Measurements from ENCODE around the gene MRM2. TPM values are rescaled to one million over a fixed set of nuclear protein-coding genes. Genes with fewer than 3 reads are reported as not detected.
A peak's percentile ranks its signal among the peaks of the same experiment; 100 is the strongest.

MRM2 gene
- 10 to 100 TPM; 13.4 to 24.7 (median 15.8) TPM for total RNA-seq

DNA sequence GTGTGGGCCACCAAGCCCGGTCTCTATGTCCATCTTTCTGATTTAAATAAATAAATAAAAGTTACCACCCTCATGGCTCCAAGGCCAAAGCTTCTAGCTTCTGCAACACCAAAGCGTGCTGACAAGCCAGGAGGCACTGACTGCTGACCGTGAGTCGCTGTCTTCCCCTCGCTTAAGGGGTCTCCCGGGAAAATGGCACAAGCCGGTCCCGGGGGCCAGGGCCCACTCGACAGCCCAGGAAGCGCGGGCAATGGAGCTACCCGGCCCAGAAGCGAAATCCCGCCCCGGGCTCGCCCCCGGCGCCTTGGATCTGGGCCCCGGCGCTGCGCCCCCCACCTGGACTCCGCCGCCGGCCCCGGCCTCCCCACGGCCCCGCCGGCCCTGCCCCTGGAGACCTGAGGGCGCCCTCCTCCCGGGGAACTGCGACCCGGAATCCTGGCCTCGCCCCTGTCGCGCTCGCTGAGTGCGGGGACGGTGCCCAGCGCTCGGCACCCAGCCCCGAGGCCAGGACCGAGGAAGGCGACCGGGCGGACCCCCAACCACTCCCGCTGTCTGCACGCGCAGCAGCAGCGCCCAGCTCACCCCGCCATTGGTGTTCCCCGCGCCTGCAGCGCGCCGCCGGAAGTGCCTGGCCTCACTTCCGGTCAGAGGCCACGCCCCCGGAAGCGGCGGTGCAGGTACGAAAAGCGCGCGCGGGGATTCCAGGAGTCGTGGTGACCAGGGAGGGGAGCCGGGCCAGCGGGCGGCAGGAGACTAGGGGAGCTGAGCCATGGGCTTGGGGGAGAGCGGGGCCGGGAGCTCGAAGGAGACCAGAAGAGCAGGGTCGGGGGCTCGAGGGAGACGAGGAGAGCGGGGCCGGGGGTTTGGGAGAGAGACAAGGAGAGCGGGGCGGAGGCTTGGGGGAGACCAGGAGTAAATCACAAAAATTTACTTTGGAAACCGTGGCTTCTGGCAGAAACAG, at the start of gene MRM2, which contains the start of gene NUDT1:
TSS of gene MRM2 (minus strand) at position 626 of the 961 bp plus-strand sequence. CDS start at position 590, 36 bp downstream.
TSS of gene NUDT1 (plus strand) at position 647 of the 961 bp plus-strand sequence. CDS start 2,349 bp downstream, outside the sequence.
- 0 to 1% methylated on average over 71 to 72 of the region's 81 CpGs for WGBS, 2 donors
- H3K27ac ChIP-seq, result peak within 1 kb of the TSS; percentile 34 to 79 (median 61)
- TF ChIP-seq POLR2A (IDR thresholded peaks at IDR 0.05) (peak in 1 of 2 donors; percentile 45), EP300 (IDR thresholded peaks at IDR 0.05) (peak in 1 of 2 donors; percentile 75)
- TF ChIP-seq, protein P1, sequence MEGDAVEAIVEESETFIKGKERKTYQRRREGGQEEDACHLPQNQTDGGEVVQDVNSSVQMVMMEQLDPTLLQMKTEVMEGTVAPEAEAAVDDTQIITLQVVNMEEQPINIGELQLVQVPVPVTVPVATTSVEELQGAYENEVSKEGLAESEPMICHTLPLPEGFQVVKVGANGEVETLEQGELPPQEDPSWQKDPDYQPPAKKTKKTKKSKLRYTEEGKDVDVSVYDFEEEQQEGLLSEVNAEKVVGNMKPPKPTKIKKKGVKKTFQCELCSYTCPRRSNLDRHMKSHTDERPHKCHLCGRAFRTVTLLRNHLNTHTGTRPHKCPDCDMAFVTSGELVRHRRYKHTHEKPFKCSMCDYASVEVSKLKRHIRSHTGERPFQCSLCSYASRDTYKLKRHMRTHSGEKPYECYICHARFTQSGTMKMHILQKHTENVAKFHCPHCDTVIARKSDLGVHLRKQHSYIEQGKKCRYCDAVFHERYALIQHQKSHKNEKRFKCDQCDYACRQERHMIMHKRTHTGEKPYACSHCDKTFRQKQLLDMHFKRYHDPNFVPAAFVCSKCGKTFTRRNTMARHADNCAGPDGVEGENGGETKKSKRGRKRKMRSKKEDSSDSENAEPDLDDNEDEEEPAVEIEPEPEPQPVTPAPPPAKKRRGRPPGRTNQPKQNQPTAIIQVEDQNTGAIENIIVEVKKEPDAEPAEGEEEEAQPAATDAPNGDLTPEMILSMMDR (IDR thresholded peaks at IDR 0.05), result no peak

DNA sequence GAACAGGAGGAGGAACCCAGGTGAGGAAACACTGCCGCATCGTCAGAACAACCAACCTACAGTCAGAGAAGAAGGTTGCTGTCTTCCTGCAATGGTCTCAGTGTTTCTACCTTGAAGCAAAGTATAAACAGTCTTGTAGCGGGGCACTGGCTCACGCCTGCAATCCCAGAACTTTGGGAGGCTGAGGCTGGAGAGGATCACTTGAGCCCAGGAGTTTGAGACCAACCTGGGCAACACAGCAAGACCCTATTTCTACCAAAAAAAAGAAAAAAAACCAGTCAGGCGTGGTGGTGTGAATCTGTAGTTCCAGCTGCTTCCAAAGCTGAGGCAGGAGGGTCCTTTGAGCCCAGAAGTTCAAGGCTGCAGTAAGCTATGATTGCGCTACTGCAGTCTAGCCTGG, 48.9 kb upstream of the MRM2 start:
- Histone ChIP-seq H3K27ac (no peak overlapping the region), H3K27me3 (no peaks in the 10 kb centered on the region), H3K4me1 (no peaks in the 10 kb centered on the region), H3K4me3 (no peak overlapping the region), H3K36me3 (peaks cover 0 to 13% (median 0%) of the 10 kb centered on the region in 3 donors), H3K9me3 (no peaks in the 10 kb centered on the region)
- DNase-seq (ENCODE audit: low spot score in 2 of 2), result no peak
- TF ChIP-seq, protein P1 (IDR thresholded peaks at IDR 0.05), result no peak
- TF ChIP-seq POLR2A (IDR thresholded peaks at IDR 0.05), result no peak
- TF ChIP-seq EP300 (IDR thresholded peaks at IDR 0.05), result no peak
- 93% methylated on average over 6 of the region's 6 CpGs for WGBS, 2 donors

More for the DNA sequence above, at the start of gene MRM2, which contains the start of gene NUDT1:
- Histone ChIP-seq H3K27me3 (no peaks in the 10 kb centered on the region), H3K9me3 (no peaks in the 10 kb centered on the region), H3K36me3 (peaks cover 0 to 30% (median 7%) of the 10 kb centered on the region in 3 donors), H3K4me3 (peak within 1 kb of the TSS; percentile 62 to 89 (median 76)), H3K4me1 (peaks cover 0 to 26% (median 14%) of the 10 kb centered on the region in 4 donors)
- DNase-seq (ENCODE audit: low spot score in 2 of 2), result peak; percentile 80 to 85

DNA sequence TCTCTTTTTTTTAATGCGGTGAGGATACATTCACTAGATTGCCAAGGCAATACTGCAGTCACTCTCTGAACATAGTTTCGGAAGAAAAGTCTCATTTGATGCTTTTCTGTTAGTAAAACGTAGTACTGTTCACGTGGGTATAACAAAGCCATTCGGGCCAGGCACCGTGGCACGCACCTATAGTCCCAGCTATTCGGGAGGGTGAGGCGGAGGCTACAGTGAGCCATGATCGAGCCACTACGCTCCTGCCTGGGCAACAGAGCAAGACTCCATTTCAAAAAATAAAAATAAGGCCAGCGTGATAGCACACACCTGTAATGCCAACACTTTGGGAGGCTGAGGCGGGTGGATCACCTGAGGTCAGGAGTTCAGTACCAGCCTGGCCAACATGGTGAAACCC, 47.6 kb upstream of the MRM2 start:
- TF ChIP-seq POLR2A (IDR thresholded peaks at IDR 0.05) (no peak), EP300 (IDR thresholded peaks at IDR 0.05) (no peak)
- TF ChIP-seq, protein P1 (IDR thresholded peaks at IDR 0.05), result no peak
- no peaks in the 10 kb centered on the region for H3K27me3 ChIP-seq
- peaks cover 0 to 13% (median 0%) of the 10 kb centered on the region in 3 donors for H3K36me3 ChIP-seq
- no peaks in the 10 kb centered on the region for H3K4me1 ChIP-seq
- 77 to 93% methylated on average over 13 of the region's 13 CpGs for WGBS, 2 donors
- H3K9me3 ChIP-seq, result no peaks in the 10 kb centered on the region
- no peak overlapping the region for H3K4me3 ChIP-seq
- no peak overlapping the region for H3K27ac ChIP-seq
- DNase-seq (ENCODE audit: low spot score in 2 of 2), result no peak

DNA sequence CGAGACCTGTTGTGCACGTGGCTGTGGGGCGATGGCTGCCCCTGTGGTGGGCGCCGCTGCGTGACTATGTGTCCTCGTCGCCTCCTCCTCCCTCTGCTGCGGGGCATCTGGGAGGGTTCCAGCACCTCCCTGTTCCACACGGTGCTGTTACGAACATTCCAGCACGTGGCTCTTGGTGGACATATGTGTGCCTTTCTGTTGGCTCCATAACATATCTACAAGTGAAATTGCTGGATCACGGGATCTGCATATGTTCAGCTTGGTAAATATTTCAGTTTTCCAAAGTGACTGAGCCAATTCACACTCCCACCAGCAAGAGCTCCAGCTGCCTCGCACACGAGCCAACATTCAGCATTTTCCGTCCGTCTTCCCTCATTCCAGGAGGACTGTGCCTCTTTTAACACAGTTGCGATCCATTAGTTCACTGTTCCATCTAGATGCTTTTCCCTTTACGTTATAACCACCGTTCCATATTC, 47.1 kb upstream of the MRM2 start:
- no peak overlapping the region for H3K4me3 ChIP-seq
- no peak for DNase-seq (ENCODE audit: low spot score in 2 of 2)
- no peaks in the 10 kb centered on the region for H3K9me3 ChIP-seq
- TF ChIP-seq, protein P1 (IDR thresholded peaks at IDR 0.05), result no peak
- no peak for TF ChIP-seq EP300 (IDR thresholded peaks at IDR 0.05)
- TF ChIP-seq POLR2A (IDR thresholded peaks at IDR 0.05), result no peak
- WGBS, 2 donors, result 68 to 77% methylated on average over 20 of the region's 20 CpGs
- H3K27me3 ChIP-seq, result no peaks in the 10 kb centered on the region
- H3K36me3 ChIP-seq, result peaks cover 0 to 13% (median 0%) of the 10 kb centered on the region in 3 donors
- no peaks in the 10 kb centered on the region for H3K4me1 ChIP-seq
- H3K27ac ChIP-seq, result no peak overlapping the region

All from tibial nerve (tissue), 4 donors.